Measurements from ENCODE around the gene MRFAP1L1. TPM values are rescaled to one million over a fixed set of nuclear protein-coding genes. Genes with fewer than 3 reads are reported as not detected.

Gene MRFAP1L1
- total RNA-seq, 1 experiment from 2014 or later = 57.7 TPM

DNA sequence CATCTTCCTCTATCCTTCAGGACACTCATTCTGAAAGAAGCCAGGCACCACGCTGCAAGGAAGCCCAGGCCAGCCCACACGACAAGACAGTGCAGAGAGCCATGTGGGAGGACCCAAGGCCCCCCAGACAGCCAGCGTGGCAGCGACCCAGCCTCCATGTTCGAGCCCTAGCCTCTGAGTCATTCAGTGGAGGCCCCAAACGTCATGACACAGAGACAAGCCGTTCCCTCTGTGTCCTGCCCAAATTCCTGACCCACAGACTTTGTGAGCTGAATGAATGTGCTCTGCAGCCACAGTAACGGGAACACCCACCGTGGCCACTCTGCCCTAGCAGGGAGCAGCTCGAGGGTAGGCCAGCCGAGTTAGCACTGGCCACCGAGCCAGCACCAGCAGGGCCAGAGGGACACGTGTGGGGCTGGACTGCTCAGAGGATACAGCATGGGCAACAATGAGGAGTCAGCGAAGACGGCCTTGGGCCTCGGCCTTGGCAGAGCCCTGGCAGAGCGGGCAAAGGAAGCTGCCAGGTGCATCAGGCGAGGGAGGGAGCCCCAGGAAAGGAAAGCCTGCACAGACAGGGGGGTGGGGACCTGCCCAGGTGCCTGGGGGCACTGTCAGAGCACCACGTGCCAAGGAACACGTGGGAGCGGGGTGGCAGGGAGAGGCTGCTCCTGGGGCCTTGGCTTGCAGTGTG is 14.9 kb upstream of the MRFAP1L1 start:
- no peak overlapping the region for H2AFZ ChIP-seq (ENCODE audit: low read length)
- no peak overlapping the region for H3K9ac ChIP-seq (ENCODE audit: extremely low read depth, insufficient read length, low read length)

More for the DNA sequence above, 14.9 kb upstream of the MRFAP1L1 start:
- Histone ChIP-seq H3K4ac (ENCODE audit: low read depth, low read length) (no peak overlapping the region), H3K9me3 (ENCODE audit: control insufficient read depth, low read depth, low read length) (no peaks in the 10 kb centered on the region), H3K23ac (ENCODE audit: insufficient read length, low read depth, low read length) (no peak overlapping the region), H3K56ac (ENCODE audit: insufficient read length, low read depth, low read length) (no peak overlapping the region), H2BK20ac (ENCODE audit: low read depth, low read length, poor library complexity, severe bottlenecking) (no peak overlapping the region), H3T11ph (ENCODE audit: low read length) (no peak overlapping the region), H3K79me1 (ENCODE audit: insufficient read depth, low read depth, low read length, poor library complexity, severe bottlenecking) (no peaks in the 10 kb centered on the region), H3K4me2 (ENCODE audit: insufficient read depth, insufficient read length, low read length) (no peak overlapping the region), H4K8ac (replicated peaks; ENCODE audit: insufficient read length, low read depth, low read length) (no peak overlapping the region), H2BK12ac (ENCODE audit: insufficient read length, low read depth, low read length) (no peak overlapping the region), H4K5ac (ENCODE audit: insufficient read length, low read depth, low read length) (no peak overlapping the region), H2BK5ac (ENCODE audit: insufficient read length, low read length) (no peak overlapping the region), H2AK5ac (ENCODE audit: insufficient read length, low read length) (no peak overlapping the region), H3K18ac (ENCODE audit: insufficient read length, low read depth, low read length) (no peak overlapping the region), H2BK120ac (ENCODE audit: low read depth, low read length, poor library complexity, severe bottlenecking) (no peak overlapping the region), H3K79me2 (ENCODE audit: insufficient read depth, low read length) (no peaks in the 10 kb centered on the region), H4K91ac (ENCODE audit: insufficient read length, low read depth, low read length) (no peak overlapping the region), H3K4me1 (ENCODE audit: insufficient read depth, low read length) (0 out of 2 replicates have a peak, but pooled peaks cover 3% of the 10 kb centered on the region), H2BK15ac (ENCODE audit: low read depth, low read length) (no peak overlapping the region), H3K23me2 (ENCODE audit: insufficient read length, low read depth, low read length, poor library complexity, severe bottlenecking) (no peaks in the 10 kb centered on the region), H3K27me3 (ENCODE audit: insufficient read depth, low read length) (no peaks in the 10 kb centered on the region), H3K27ac (ENCODE audit: insufficient read length, low read depth, low read length) (no peak overlapping the region), H4K20me1 (ENCODE audit: control insufficient read depth, insufficient read depth, insufficient read length) (no peaks in the 10 kb centered on the region), H3K14ac (ENCODE audit: insufficient read depth, low read length) (no peak overlapping the region)
- Mint-ChIP-seq H3K4me1 (peaks cover 10 to 23% of the 10 kb centered on the region in 2 experiments), H3K27me3 (ENCODE audit: low read depth) (no peaks in the 10 kb centered on the region), H3K9me3 (no peaks in the 10 kb centered on the region), H3K36me3 (ENCODE audit: insufficient read depth in 1 of 3, low read depth in 3 of 3) (no peaks in the 10 kb centered on the region), H3K27ac (peak overlapping the region in 2 of 3 experiments; percentile 41 to 80; a peak in 3 of 7 replicates), H3K4me3 (no peak overlapping the region; a peak in 1 of 5 replicates)
- WGBS (ENCODE audit: extremely low coverage, insufficient read length, low lambda C conversion rate) = no CpG with 5 or more reads among the region's 21 CpGs
- DNase-seq = no peak
- TF ChIP-seq, protein P1, sequence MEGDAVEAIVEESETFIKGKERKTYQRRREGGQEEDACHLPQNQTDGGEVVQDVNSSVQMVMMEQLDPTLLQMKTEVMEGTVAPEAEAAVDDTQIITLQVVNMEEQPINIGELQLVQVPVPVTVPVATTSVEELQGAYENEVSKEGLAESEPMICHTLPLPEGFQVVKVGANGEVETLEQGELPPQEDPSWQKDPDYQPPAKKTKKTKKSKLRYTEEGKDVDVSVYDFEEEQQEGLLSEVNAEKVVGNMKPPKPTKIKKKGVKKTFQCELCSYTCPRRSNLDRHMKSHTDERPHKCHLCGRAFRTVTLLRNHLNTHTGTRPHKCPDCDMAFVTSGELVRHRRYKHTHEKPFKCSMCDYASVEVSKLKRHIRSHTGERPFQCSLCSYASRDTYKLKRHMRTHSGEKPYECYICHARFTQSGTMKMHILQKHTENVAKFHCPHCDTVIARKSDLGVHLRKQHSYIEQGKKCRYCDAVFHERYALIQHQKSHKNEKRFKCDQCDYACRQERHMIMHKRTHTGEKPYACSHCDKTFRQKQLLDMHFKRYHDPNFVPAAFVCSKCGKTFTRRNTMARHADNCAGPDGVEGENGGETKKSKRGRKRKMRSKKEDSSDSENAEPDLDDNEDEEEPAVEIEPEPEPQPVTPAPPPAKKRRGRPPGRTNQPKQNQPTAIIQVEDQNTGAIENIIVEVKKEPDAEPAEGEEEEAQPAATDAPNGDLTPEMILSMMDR (conservative IDR thresholded peaks at IDR 0.05) = no peak
